Gastrocnemius medialis (tissue), 4 donors: ENCODE results near the gene ZFP36.

Source experiments
- POLR2A ChIP-seq, 2 donors: fragments of 450-650 bp; IDR thresholded peaks; one replicate each; pipeline ENCODE4 v1.6.1; 2017; ENCODE audit warnings: antibody characterized with exemption in 2 of 2, mild to moderate bottlenecking in 2 of 2, moderate library complexity in 2 of 2
- TF ChIP-seq, protein P1 (sequence below), 5 experiments: fragments of 450-650 bp in 3 of 5; fragments of 200-600 bp in 2 of 5; sonication (generic) in 2 of 5; IDR thresholded peaks in 4 of 5; conservative IDR thresholded peaks in 1 of 5; 1 replicate in 4 of 5; 2 replicates in 1 of 5; pipeline ENCODE4 v1.5.1; 2016 to 2019; ENCODE audit warnings: antibody characterized with exemption in 5 of 5, mild to moderate bottlenecking in 3 of 5, moderate library complexity in 3 of 5

DNA sequence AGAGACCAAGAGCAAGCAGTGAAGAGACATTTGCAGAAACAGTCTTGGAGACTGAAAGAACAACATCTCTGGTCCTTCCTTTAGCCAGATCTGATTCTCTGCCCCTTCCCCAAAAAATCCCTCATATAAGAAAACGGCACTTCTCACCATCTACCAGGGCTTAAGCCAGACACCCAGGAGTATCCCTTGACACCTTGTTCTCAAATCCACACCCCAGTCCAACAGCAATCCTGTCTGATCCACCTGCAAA is 4.1 kb downstream of the ZFP36 start:
- TF ChIP-seq, protein P1, sequence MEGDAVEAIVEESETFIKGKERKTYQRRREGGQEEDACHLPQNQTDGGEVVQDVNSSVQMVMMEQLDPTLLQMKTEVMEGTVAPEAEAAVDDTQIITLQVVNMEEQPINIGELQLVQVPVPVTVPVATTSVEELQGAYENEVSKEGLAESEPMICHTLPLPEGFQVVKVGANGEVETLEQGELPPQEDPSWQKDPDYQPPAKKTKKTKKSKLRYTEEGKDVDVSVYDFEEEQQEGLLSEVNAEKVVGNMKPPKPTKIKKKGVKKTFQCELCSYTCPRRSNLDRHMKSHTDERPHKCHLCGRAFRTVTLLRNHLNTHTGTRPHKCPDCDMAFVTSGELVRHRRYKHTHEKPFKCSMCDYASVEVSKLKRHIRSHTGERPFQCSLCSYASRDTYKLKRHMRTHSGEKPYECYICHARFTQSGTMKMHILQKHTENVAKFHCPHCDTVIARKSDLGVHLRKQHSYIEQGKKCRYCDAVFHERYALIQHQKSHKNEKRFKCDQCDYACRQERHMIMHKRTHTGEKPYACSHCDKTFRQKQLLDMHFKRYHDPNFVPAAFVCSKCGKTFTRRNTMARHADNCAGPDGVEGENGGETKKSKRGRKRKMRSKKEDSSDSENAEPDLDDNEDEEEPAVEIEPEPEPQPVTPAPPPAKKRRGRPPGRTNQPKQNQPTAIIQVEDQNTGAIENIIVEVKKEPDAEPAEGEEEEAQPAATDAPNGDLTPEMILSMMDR (IDR thresholded peaks at IDR 0.05 in 4 of 5, conservative IDR thresholded peaks at IDR 0.05 in 1 of 5): no peak
- no peak for TF ChIP-seq POLR2A (IDR thresholded peaks at IDR 0.05)
